Lower leg skin (tissue), 4 donors: ENCODE results near the gene ADGB. TPM values are rescaled to one million over a fixed set of nuclear protein-coding genes. Genes with fewer than 3 reads are reported as not detected.

Source experiments
- DNase-seq, 2 donors: peaks; one replicate each; pipeline ENCODE4 v3.0.0-alpha.2; 2019; ENCODE audit warnings: low spot score in 2 of 2
- H3K4me3 ChIP-seq: fragments of 200-600 bp; sonication (generic); 2 replicates; pipeline ENCODE4 v1.5.1; 2017; ENCODE audit warnings: mild to moderate bottlenecking, low read depth; ENCODE audit not compliant: poor library complexity, severe bottlenecking
- CTCF ChIP-seq, 3 donors: fragments of 450-650 bp; IDR thresholded peaks; one replicate each; pipeline ENCODE4 v1.5.1; 2016; ENCODE audit warnings: antibody characterized with exemption in 3 of 3, mild to moderate bottlenecking in 3 of 3, moderate library complexity in 2 of 3
- POLR2A ChIP-seq, 2 donors: fragments of 450-650 bp; IDR thresholded peaks; one replicate each; pipeline ENCODE4 v1.6.1; 2016 to 2017; ENCODE audit warnings: antibody characterized with exemption in 2 of 2, mild to moderate bottlenecking in 1 of 2, moderate library complexity in 1 of 2
- WGBS, 2 donors: methylation state at CpG; one replicate each; pipeline ENCODE4 v1.1.5; 2018; 5-methylcytosine and 5-hydroxymethylcytosine counted together
- intact Hi-C: fragments of 100-400 bp; cut with DNase I; formaldehyde crosslinking; loops from one replicate; pipeline ENCODE4 v1.15.0; 2023; ENCODE audit warnings: low total_unique reads
- total RNA-seq, 4 donors: library from RNA; depleted of rRNA; stranded (reverse); fragments of >200 nt; gene quantifications; one replicate each; pipeline ENCODE4 v1.1.0, GENCODE V29; 2016

ADGB gene
- total RNA-seq, 4 donors from 2014 or later, result 0.06 to 1.9 (median 1.8) TPM; not detected in 1

- intact Hi-C loops, result no loop called here
- 75 to 78% methylated on average over 3 of the region's 3 CpGs for WGBS, 2 donors
- no peak for TF ChIP-seq CTCF (IDR thresholded peaks at IDR 0.05)
- TF ChIP-seq POLR2A (IDR thresholded peaks at IDR 0.05), result no peak
Observed at GRCh38 chr6:146859795-146860495, 261.2 kb downstream of the ADGB start.

GRCh38 chr6:146860583-146860982, 261.8 kb downstream of the ADGB start:
- WGBS, 2 donors, result 56 to 63% methylated on average over 2 of the region's 2 CpGs
- intact Hi-C loops, result no loop called here
- no peak for DNase-seq

More at GRCh38 chr6:146859795-146860495, 261.2 kb downstream of the ADGB start:
- DNase-seq, result no peak
- no peak overlapping the region for H3K4me3 ChIP-seq

GRCh38 chr6:146861029-146861563, 262.3 kb downstream of the ADGB start:
- intact Hi-C loops, result no loop called here
- TF ChIP-seq POLR2A (IDR thresholded peaks at IDR 0.05) (no peak), CTCF (IDR thresholded peaks at IDR 0.05) (no peak)
- DNase-seq, result no peak
- no peak overlapping the region for H3K4me3 ChIP-seq
- WGBS, 2 donors, result 85 to 87% methylated on average over 3 of the region's 3 CpGs

More at GRCh38 chr6:146860583-146860982, 261.8 kb downstream of the ADGB start:
- no peak for TF ChIP-seq POLR2A (IDR thresholded peaks at IDR 0.05)
- no peak for TF ChIP-seq CTCF (IDR thresholded peaks at IDR 0.05)
- H3K4me3 ChIP-seq, result no peak overlapping the region

- TF ChIP-seq POLR2A (IDR thresholded peaks at IDR 0.05) (no peak), CTCF (IDR thresholded peaks at IDR 0.05) (no peak)
- DNase-seq, result no peak
- no peak overlapping the region for H3K4me3 ChIP-seq
- WGBS, 2 donors, result 89 to 95% methylated on average over 3 of the region's 3 CpGs
- intact Hi-C loops, result no loop called here
Observed at GRCh38 chr6:146861716-146862115, 262.9 kb downstream of the ADGB start.

- TF ChIP-seq CTCF (IDR thresholded peaks at IDR 0.05), result no peak
- no peak for DNase-seq
- WGBS, 2 donors, result 67 to 84% methylated on average over 4 of the region's 4 CpGs
Observed at GRCh38 chr6:146862508-146862919, 263.7 kb downstream of the ADGB start.

More at GRCh38 chr6:146862508-146862919, 263.7 kb downstream of the ADGB start:
- no peak overlapping the region for H3K4me3 ChIP-seq
- intact Hi-C loops, result no loop called here
